Dendritic cell treated with granulocyte-macrophage colony-stimulating factor and Interleukin-4, amounts not matched to agents 40 ng/mL and 50 ng/mL, for 4 days (primary cell): ENCODE measurements around the gene FAM151B.
"Not testable (repeated sequence)": the region's sequence is repeated elsewhere in the genome, so short reads cannot be mapped to it uniquely, and the experiment has no call there.

Experiments
- H3K27ac Mint-ChIP-seq: one replicate; pipeline ENCODE4 v1.8.0; 2022; ENCODE audit warnings: mild to moderate bottlenecking, mixed read lengths
- H3K27me3 Mint-ChIP-seq: one replicate; pipeline ENCODE4 v1.8.0; 2022; ENCODE audit warnings: mild to moderate bottlenecking, mixed read lengths
- H3K36me3 Mint-ChIP-seq: one replicate; pipeline ENCODE4 v1.8.0; 2022; ENCODE audit warnings: low read depth, mixed read lengths
- H3K4me1 Mint-ChIP-seq: one replicate; pipeline ENCODE4 v1.8.0; 2022; ENCODE audit warnings: low read depth, mixed read lengths
- H3K4me3 Mint-ChIP-seq: one replicate; pipeline ENCODE4 v1.8.0; 2022; ENCODE audit warnings: mild to moderate bottlenecking, moderate library complexity, mixed read lengths
- H3K9me3 Mint-ChIP-seq: one replicate; pipeline ENCODE4 v1.8.0; 2022; ENCODE audit warnings: mixed read lengths
- intact Hi-C: fragments of 100-400 bp; cut with micrococcal nuclease; formaldehyde crosslinking; loops from one replicate; pipeline ENCODE4 v1.15.0; 2022

Gene FAM151B

GRCh38 chr5:80580291-80580690, 92.4 kb downstream of the FAM151B start:
- H3K4me3 Mint-ChIP-seq, H3K36me3 Mint-ChIP-seq, H3K27ac Mint-ChIP-seq, H3K9me3 Mint-ChIP-seq, intact Hi-C loops, H3K4me1 Mint-ChIP-seq: not testable (repeated sequence)
- peaks cover 10% of the 10 kb centered on the region for H3K27me3 Mint-ChIP-seq

GRCh38 chr5:80584770-80585169, 96.9 kb downstream of the FAM151B start:
- no peaks in the 10 kb centered on the region for H3K9me3 Mint-ChIP-seq
- intact Hi-C loops, result no loop called here
- no peaks in the 10 kb centered on the region for H3K4me1 Mint-ChIP-seq
- no peak overlapping the region for H3K4me3 Mint-ChIP-seq
- no peak overlapping the region for H3K27ac Mint-ChIP-seq
- H3K36me3 Mint-ChIP-seq, result no peaks in the 10 kb centered on the region
- peaks cover under 1% of the 10 kb centered on the region for H3K27me3 Mint-ChIP-seq

DNA sequence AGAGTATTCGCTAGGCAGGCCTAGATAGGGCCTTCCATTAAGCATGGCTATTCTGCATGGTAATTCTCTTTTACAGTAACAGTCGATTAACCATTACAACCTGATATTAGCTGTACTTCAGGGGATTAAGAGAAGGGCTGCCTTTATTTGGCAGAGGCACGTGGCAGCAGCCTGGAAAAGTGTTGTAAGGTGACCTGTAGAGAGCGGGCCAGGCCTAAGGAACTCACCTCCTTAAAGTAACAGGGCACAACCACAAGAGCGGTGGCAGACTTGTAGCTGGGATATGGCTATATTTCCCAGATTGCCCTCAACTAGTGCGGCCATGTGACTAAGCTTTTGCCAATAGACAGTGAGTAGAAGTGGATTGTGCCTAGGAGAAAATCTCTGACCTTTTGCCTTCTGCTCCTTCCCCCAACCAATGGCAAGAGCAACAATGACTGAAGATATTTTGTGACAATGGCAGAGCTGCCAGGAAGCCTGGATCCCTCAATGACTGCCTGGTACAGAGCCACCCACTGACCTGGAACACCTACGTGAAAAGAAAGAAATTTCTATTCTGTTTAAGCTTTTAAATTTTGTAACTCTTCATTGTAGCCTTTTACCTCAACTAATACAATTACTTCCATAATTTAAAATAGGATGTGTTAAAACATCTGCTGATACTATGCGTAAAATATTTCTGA, 101.1 kb downstream of the FAM151B start:
- Mint-ChIP-seq H3K4me3 (no peak overlapping the region), H3K4me1 (no peaks in the 10 kb centered on the region)

GRCh38 chr5:80590766-80591165, 102.9 kb downstream of the FAM151B start:
- Mint-ChIP-seq H3K36me3 (no peaks in the 10 kb centered on the region), H3K4me3 (no peak overlapping the region), H3K27me3 (no peaks in the 10 kb centered on the region), H3K9me3 (no peaks in the 10 kb centered on the region), H3K27ac (no peak overlapping the region), H3K4me1 (no peaks in the 10 kb centered on the region)
- intact Hi-C loops, result no loop called here

More for the DNA sequence above, 101.1 kb downstream of the FAM151B start:
- H3K27me3 Mint-ChIP-seq, result no peaks in the 10 kb centered on the region
- intact Hi-C loops, result no loop called here
- H3K9me3 Mint-ChIP-seq, result no peaks in the 10 kb centered on the region
- H3K27ac Mint-ChIP-seq, result no peak overlapping the region
- H3K36me3 Mint-ChIP-seq, result no peaks in the 10 kb centered on the region

DNA sequence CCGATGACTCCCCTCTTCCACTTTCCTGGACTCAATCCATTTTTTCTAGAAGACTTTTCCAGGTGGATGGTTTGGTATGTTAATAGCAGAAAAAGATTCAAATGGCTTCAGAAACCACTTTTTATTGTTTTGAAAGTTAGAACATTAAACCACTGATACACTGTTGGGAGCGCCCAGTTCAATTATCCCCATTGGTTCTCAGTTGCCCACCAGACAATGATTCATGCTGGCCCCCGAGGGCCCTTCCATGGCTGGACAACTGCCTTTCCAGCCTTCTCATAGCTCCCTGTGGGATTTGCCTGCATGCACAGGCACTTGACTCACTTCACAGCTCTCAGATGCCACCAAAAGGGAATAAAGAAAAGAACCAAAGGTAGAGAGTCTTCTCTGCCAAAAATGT, 103.5 kb downstream of the FAM151B start:
- Mint-ChIP-seq H3K27me3 (no peaks in the 10 kb centered on the region), H3K9me3 (no peaks in the 10 kb centered on the region), H3K4me3 (no peak overlapping the region), H3K4me1 (no peaks in the 10 kb centered on the region), H3K27ac (no peak overlapping the region), H3K36me3 (no peaks in the 10 kb centered on the region)
- intact Hi-C loops, result no loop called here

DNA sequence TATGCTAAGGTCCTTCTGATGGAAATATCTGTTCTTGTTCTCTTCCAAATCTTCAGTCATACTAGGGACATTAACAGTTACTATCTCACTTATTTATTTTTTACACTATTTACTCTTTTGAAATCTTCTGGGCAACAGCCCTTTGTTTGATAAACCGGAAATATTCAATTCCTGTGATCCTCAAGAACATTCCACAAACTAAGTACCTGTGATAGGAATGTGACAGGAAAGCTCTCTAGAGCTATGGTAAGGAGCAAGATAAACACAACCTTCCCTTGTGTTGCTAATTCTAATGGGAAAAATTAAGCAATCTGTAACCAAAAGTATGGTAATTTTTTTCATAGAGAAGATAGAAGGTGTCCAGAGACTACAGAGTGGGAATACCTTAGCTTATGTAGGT, 104.2 kb downstream of the FAM151B start:
- Mint-ChIP-seq H3K9me3 (no peaks in the 10 kb centered on the region), H3K27me3 (no peaks in the 10 kb centered on the region), H3K4me1 (no peaks in the 10 kb centered on the region), H3K36me3 (no peaks in the 10 kb centered on the region), H3K4me3 (no peak overlapping the region), H3K27ac (no peak overlapping the region)
- intact Hi-C loops, result no loop called here
